Osteoblast (primary cell): ENCODE results near the gene EML1. TPM values are rescaled to one million over a fixed set of nuclear protein-coding genes. Genes with fewer than 3 reads are reported as not detected.

ENCODE experiments used
- DNase-seq: peaks from one replicate; pipeline ENCODE4 v3.0.0; 2011; ENCODE audit warnings: low spot score, mixed read lengths; ENCODE audit not compliant: insufficient read length; ENCODE audit errors: missing footprints
- H2AFZ ChIP-seq: 2 replicates; pipeline ENCODE4 v1.6.0; 2011; ENCODE audit warnings: mild to moderate bottlenecking, low read length
- H3K27ac ChIP-seq: 2 replicates; pipeline ENCODE4 v1.5.1; 2011; ENCODE audit warnings: mild to moderate bottlenecking, low read depth, low read length, moderate library complexity
- H3K27me3 ChIP-seq: 2 replicates; pipeline ENCODE4 v1.6.0; 2012; ENCODE audit warnings: mild to moderate bottlenecking, control low read depth, inconsistent platforms, low read length, moderate library complexity; ENCODE audit not compliant: insufficient read depth
- H3K36me3 ChIP-seq: 2 replicates; pipeline ENCODE4 v1.5.1; 2011; ENCODE audit warnings: mild to moderate bottlenecking, low read length, control low read depth, moderate library complexity; ENCODE audit not compliant: insufficient read depth
- H3K4me1 ChIP-seq: 2 replicates; pipeline ENCODE4 v1.5.1; 2011; ENCODE audit warnings: mild to moderate bottlenecking, low read length, control low read depth, moderate library complexity; ENCODE audit not compliant: insufficient read depth
- H3K4me2 ChIP-seq: 2 replicates; pipeline ENCODE4 v1.6.0; 2011; ENCODE audit warnings: mild to moderate bottlenecking, low read length; ENCODE audit not compliant: insufficient read depth
- H3K4me3 ChIP-seq: fragments of 200-600 bp; sonication (generic); 3 replicates; pipeline ENCODE4 v1.5.1; 2012; ENCODE audit warnings: mild to moderate bottlenecking, low read length, inconsistent platforms; ENCODE audit not compliant: insufficient read depth
- H3K79me2 ChIP-seq: 2 replicates; pipeline ENCODE4 v1.6.0; 2012; ENCODE audit warnings: mild to moderate bottlenecking, low read length, control low read depth, inconsistent platforms; ENCODE audit not compliant: insufficient read depth
- H3K9me3 ChIP-seq: 2 replicates; pipeline ENCODE4 v1.5.1; 2011; ENCODE audit warnings: low read depth, low read length, control low read depth
- H4K20me1 ChIP-seq: 2 replicates; pipeline ENCODE4 v1.6.0; 2012; ENCODE audit warnings: mild to moderate bottlenecking, low read length, control low read depth; ENCODE audit not compliant: insufficient read depth
- total RNA-seq: library from RNA; depleted of rRNA; stranded (reverse); fragments of >200 nt; gene quantifications from 2 replicates; pipeline ENCODE4 v1.2.3, GENCODE V29; 2012
- TF ChIP-seq, protein P1 (sequence below): IDR thresholded peaks from 2 replicates; pipeline ENCODE4 v1.5.1; 2011; ENCODE audit warnings: mild to moderate bottlenecking, low read depth, low read length, moderate library complexity; ENCODE audit errors: extremely low read depth

The EML1 gene
- total RNA-seq, 1 donor = 46.7 TPM

- Histone ChIP-seq H3K27ac (peak overlapping the region; percentile 89), H3K27me3 (no peaks in the 10 kb centered on the region), H2AFZ (peak overlapping the region; percentile 11), H3K9me3 (no peaks in the 10 kb centered on the region), H3K4me2 (peak overlapping the region; percentile 71), H3K36me3 (no peaks in the 10 kb centered on the region), H3K79me2 (no peaks in the 10 kb centered on the region), H3K4me3 (no peak overlapping the region), H4K20me1 (no peaks in the 10 kb centered on the region), H3K4me1 (peaks cover 30% of the 10 kb centered on the region)
- TF ChIP-seq, protein P1, sequence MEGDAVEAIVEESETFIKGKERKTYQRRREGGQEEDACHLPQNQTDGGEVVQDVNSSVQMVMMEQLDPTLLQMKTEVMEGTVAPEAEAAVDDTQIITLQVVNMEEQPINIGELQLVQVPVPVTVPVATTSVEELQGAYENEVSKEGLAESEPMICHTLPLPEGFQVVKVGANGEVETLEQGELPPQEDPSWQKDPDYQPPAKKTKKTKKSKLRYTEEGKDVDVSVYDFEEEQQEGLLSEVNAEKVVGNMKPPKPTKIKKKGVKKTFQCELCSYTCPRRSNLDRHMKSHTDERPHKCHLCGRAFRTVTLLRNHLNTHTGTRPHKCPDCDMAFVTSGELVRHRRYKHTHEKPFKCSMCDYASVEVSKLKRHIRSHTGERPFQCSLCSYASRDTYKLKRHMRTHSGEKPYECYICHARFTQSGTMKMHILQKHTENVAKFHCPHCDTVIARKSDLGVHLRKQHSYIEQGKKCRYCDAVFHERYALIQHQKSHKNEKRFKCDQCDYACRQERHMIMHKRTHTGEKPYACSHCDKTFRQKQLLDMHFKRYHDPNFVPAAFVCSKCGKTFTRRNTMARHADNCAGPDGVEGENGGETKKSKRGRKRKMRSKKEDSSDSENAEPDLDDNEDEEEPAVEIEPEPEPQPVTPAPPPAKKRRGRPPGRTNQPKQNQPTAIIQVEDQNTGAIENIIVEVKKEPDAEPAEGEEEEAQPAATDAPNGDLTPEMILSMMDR = no peak
- peak; percentile 93 for DNase-seq
These were observed 47.8 kb upstream of the EML1 start for GRCh38 chr14:99745307-99745951.

DNA sequence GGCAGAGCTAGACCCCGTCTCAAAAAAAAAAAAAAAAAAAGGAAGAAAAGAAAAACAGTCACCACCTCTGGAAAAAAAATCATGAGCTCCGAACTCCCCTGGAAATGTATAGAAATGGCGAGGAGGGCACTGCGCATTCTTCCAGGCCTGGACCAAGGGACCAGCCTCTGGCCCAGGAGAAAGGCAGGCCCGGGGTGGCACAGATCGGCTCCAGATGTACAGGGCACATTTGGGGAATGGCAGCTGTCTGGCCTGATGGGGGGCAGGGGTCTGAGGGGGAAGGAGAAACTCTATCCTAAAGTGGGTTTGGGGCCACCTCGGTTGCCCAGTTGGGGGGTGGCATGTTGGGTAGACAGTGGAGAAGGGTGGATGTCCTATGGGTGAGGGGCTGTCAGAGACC, 46.0 kb upstream of the EML1 start:
- TF ChIP-seq, protein P1 = no peak
- Histone ChIP-seq H3K79me2 (no peaks in the 10 kb centered on the region), H3K27me3 (no peaks in the 10 kb centered on the region), H3K4me1 (peaks cover 34% of the 10 kb centered on the region), H3K4me3 (no peak overlapping the region), H4K20me1 (no peaks in the 10 kb centered on the region), H2AFZ (no peak overlapping the region), H3K27ac (no peak overlapping the region), H3K9me3 (no peaks in the 10 kb centered on the region), H3K4me2 (no peak overlapping the region), H3K36me3 (no peaks in the 10 kb centered on the region)
- DNase-seq = peak; percentile 30

- no peaks in the 10 kb centered on the region for H3K36me3 ChIP-seq
- H3K27ac ChIP-seq = no peak overlapping the region
- DNase-seq = peak; percentile 3
- TF ChIP-seq, protein P1 = no peak
- H3K4me2 ChIP-seq = no peak overlapping the region
- no peaks in the 10 kb centered on the region for H3K9me3 ChIP-seq
- no peaks in the 10 kb centered on the region for H3K79me2 ChIP-seq
- H2AFZ ChIP-seq = no peak overlapping the region
- H3K27me3 ChIP-seq = no peaks in the 10 kb centered on the region
- no peaks in the 10 kb centered on the region for H4K20me1 ChIP-seq
- H3K4me1 ChIP-seq = peaks cover 40% of the 10 kb centered on the region
- no peak overlapping the region for H3K4me3 ChIP-seq
These were observed 45.5 kb upstream of the EML1 start for GRCh38 chr14:99747582-99748330.

GRCh38 chr14:99748529-99748928, 44.7 kb upstream of the EML1 start:
- H3K4me2 ChIP-seq = no peak overlapping the region
- H3K4me3 ChIP-seq = no peak overlapping the region
- no peaks in the 10 kb centered on the region for H3K9me3 ChIP-seq
- peaks cover 48% of the 10 kb centered on the region for H3K4me1 ChIP-seq
- H3K79me2 ChIP-seq = no peaks in the 10 kb centered on the region
- no peak overlapping the region for H2AFZ ChIP-seq
- no peaks in the 10 kb centered on the region for H3K36me3 ChIP-seq
- H4K20me1 ChIP-seq = no peaks in the 10 kb centered on the region
- TF ChIP-seq, protein P1 = no peak
- DNase-seq = peak; percentile 6
- no peaks in the 10 kb centered on the region for H3K27me3 ChIP-seq
- H3K27ac ChIP-seq = no peak overlapping the region
